PC-3 (cell line): ENCODE results near the gene NEIL1. TPM values are rescaled to one million over a fixed set of nuclear protein-coding genes. Genes with fewer than 3 reads are reported as not detected.

Experiments
- ATAC-seq: fragments of 200-7000 bp; cut with Tn5 transposase; 2 replicates; pipeline ENCODE4 v1.9.1; 2020; ENCODE audit warnings: mild to moderate bottlenecking, moderate library complexity
- BruUV-seq: library from RNA; stranded (reverse); fragments of 400-500 nt; replicated peaks from 2 replicates; lab custom pipeline; 2021; lab: Mats Ljungman, UMichigan
- CTCF ChIA-PET: fragments of 300-600 bp; sonication (Branson Sonifier 250); formaldehyde crosslinking; loops from one replicate; lab custom pipeline; 2022; ENCODE audit warnings: antibody characterized with exemption; lab: Charles Lee
- POLR2A ChIA-PET: fragments of 300-600 bp; sonication (Branson Sonifier 250); formaldehyde crosslinking; loops from one replicate; lab custom pipeline; 2022; ENCODE audit warnings: antibody characterized with exemption; ENCODE audit not compliant: unreplicated experiment; lab: Charles Lee
- DNase-seq: peaks from one replicate; pipeline ENCODE4 v3.0.0-alpha.2; 2015
- H2AFZ ChIP-seq: fragments of 300-600 bp; sonication (generic); 2 replicates; pipeline ENCODE4 v1.6.0; 2016; ENCODE audit warnings: antibody characterized with exemption, low read length
- H3F3A ChIP-seq: fragments of 300-600 bp; sonication (generic); one replicate; pipeline ENCODE4 v1.6.0; 2017; ENCODE audit warnings: antibody characterized with exemption, low read length, control low read depth, mild to moderate bottlenecking; ENCODE audit not compliant: unreplicated experiment
- H3K27ac ChIP-seq: fragments of 300-600 bp; sonication (generic); 2 replicates; pipeline ENCODE4 v1.5.1; 2016; ENCODE audit warnings: mild to moderate bottlenecking, low read length
- H3K27me3 ChIP-seq: fragments of 300-600 bp; sonication (generic); 2 replicates; pipeline ENCODE4 v1.6.1; 2016; ENCODE audit warnings: low read length, mixed read lengths
- H3K36me3 ChIP-seq: fragments of 300-600 bp; sonication (generic); 2 replicates; pipeline ENCODE4 v1.6.1; 2016; ENCODE audit warnings: low read depth, mixed run types, low read length, mixed read lengths
- H3K4me1 ChIP-seq: fragments of 300-600 bp; sonication (generic); 2 replicates; pipeline ENCODE4 v1.5.1; 2016; ENCODE audit warnings: low read length; ENCODE audit not compliant: insufficient read depth
- H3K4me2 ChIP-seq: fragments of 300-600 bp; sonication (generic); 2 replicates; pipeline ENCODE4 v1.6.0; 2016; ENCODE audit warnings: low read length
- H3K4me3 ChIP-seq: fragments of 300-600 bp; sonication (generic); 2 replicates; pipeline ENCODE4 v1.5.1; 2016; ENCODE audit warnings: mild to moderate bottlenecking, low read length, mixed read lengths
- H3K79me2 ChIP-seq: fragments of 300-600 bp; sonication (generic); 2 replicates; pipeline ENCODE4 v1.6.1; 2017; ENCODE audit warnings: low read length, mixed read lengths
- H3K9ac ChIP-seq: fragments of 300-600 bp; sonication (generic); 2 replicates; pipeline ENCODE4 v1.6.0; 2016; ENCODE audit warnings: mild to moderate bottlenecking, low read length
- H3K9me2 ChIP-seq: fragments of 300-600 bp; sonication (generic); replicated peaks from 2 replicates; pipeline ENCODE4 v1.6.1; 2016; ENCODE audit warnings: mixed run types, low read length, mixed read lengths
- H3K9me3 ChIP-seq: fragments of 300-600 bp; sonication (generic); 2 replicates; pipeline ENCODE4 v1.6.1; 2016; ENCODE audit warnings: low read length, mixed read lengths
- H4K20me1 ChIP-seq: fragments of 300-600 bp; sonication (generic); 2 replicates; pipeline ENCODE4 v1.6.1; 2016; ENCODE audit warnings: low read length, mixed read lengths
- CTCF ChIP-seq: fragments of 300-600 bp; sonication (generic); conservative IDR thresholded peaks from 2 replicates; pipeline ENCODE4 v1.5.1; 2017; ENCODE audit warnings: antibody characterized with exemption, low read depth, mild to moderate bottlenecking, low read length
- EZH2 ChIP-seq: fragments of 300-600 bp; sonication (generic); IDR thresholded peaks from one replicate; pipeline ENCODE4 v1.6.1; 2017; ENCODE audit warnings: antibody characterized with exemption, mild to moderate bottlenecking, low read length; ENCODE audit not compliant: unreplicated experiment
- EZH2phosphoT487 ChIP-seq: fragments of 300-600 bp; sonication (generic); IDR thresholded peaks from 2 replicates; pipeline ENCODE4 v1.6.1; 2018; ENCODE audit warnings: mild to moderate bottlenecking, antibody characterized with exemption, low read length, borderline replicate concordance
- intact Hi-C: fragments of 100-400 bp; cut with micrococcal nuclease; formaldehyde crosslinking; loops from 2 replicates; pipeline ENCODE4 v1.9.0; 2023
- total RNA-seq: library from RNA; depleted of rRNA; stranded (reverse); fragments of >200 nt; gene quantifications from 2 replicates; pipeline ENCODE4 v1.2.3, GENCODE V29; 2014

NEIL1 gene
- total RNA-seq, 1 experiment from 2014 or later = 4.1 TPM

GRCh38 chr15:75350601-75351361 lies 3.9 kb downstream of the NEIL1 start:
- no peaks in the 10 kb centered on the region for H3K27me3 ChIP-seq
- H3F3A ChIP-seq = no peaks in the 10 kb centered on the region
- BruUV-seq = no TSS peak
- no peaks in the 10 kb centered on the region for H3K9me3 ChIP-seq
- TF ChIP-seq EZH2phosphoT487 = no peak
- no peak for TF ChIP-seq EZH2
- TF ChIP-seq CTCF = no peak
- ChIA-PET CTCF (no interaction called here), POLR2A (interaction anchor here (0.6 kb wide), 1 partner anchor 101 kb away, joined by 24 read pairs; the partner anchor contains the start of gene SIN3A)
- no peaks in the 10 kb centered on the region; the same call in 1 of the 2 replicates for H3K4me1 ChIP-seq
- no peak overlapping the region for H3K9ac ChIP-seq
- H3K79me2 ChIP-seq = no peaks in the 10 kb centered on the region
- no peak overlapping the region for H3K4me2 ChIP-seq
- H4K20me1 ChIP-seq = no peaks in the 10 kb centered on the region
- H3K36me3 ChIP-seq = no peaks in the 10 kb centered on the region
- DNase-seq (no peak), ATAC-seq (no peak)
- no peaks in the 10 kb centered on the region for H3K9me2 ChIP-seq
- H3K4me3 ChIP-seq = no peak overlapping the region
- H3K27ac ChIP-seq = no peak overlapping the region
- intact Hi-C loops = no loop called here
- H2AFZ ChIP-seq = no peak overlapping the region

GRCh38 chr15:75352186-75353080 lies 5.6 kb downstream of the NEIL1 start:
- no peak overlapping the region for H3K4me2 ChIP-seq
- H3K27ac ChIP-seq = no peak overlapping the region
- intact Hi-C loops = no loop called here
- ATAC-seq (no peak), DNase-seq (no peak)
- H3K36me3 ChIP-seq = no peaks in the 10 kb centered on the region
- H4K20me1 ChIP-seq = no peaks in the 10 kb centered on the region
- H3K27me3 ChIP-seq = no peaks in the 10 kb centered on the region
- ChIA-PET POLR2A (interaction anchor here (0.6 kb wide), 1 partner anchor 510 kb away, joined by 3 read pairs; no protein-coding TSS in a partner anchor), CTCF (no interaction called here)
- no peaks in the 10 kb centered on the region; the same call in 1 of the 2 replicates for H3K4me1 ChIP-seq
- no peak overlapping the region for H3K4me3 ChIP-seq
- no peak for TF ChIP-seq EZH2phosphoT487
- TF ChIP-seq CTCF = no peak
- TF ChIP-seq EZH2 = no peak
- H3K79me2 ChIP-seq = no peaks in the 10 kb centered on the region
- no peaks in the 10 kb centered on the region for H3K9me3 ChIP-seq
- no peaks in the 10 kb centered on the region for H3F3A ChIP-seq
- no TSS peak for BruUV-seq
- H2AFZ ChIP-seq = no peak overlapping the region
- H3K9ac ChIP-seq = no peak overlapping the region
- no peaks in the 10 kb centered on the region for H3K9me2 ChIP-seq
